Spleen (tissue), 11 donors: ENCODE measurements around the gene RELL1. TPM values are rescaled to one million over a fixed set of nuclear protein-coding genes. Genes with fewer than 3 reads are reported as not detected.

Source experiments
- DNase-seq: peaks from one replicate; pipeline ENCODE4 v3.0.0-alpha.2; 2020
- H3K27ac ChIP-seq, 8 donors: fragments of 200-600 bp; sonication (generic) in 7 of 8; 1 replicate in 4 of 8; 2 replicates in 4 of 8; pipeline versions ENCODE4 v1.5.0 to v1.8.0; 2016 to 2021; ENCODE audit warnings: inconsistent platforms in 4 of 8, mild to moderate bottlenecking in 4 of 8, moderate library complexity in 1 of 8
- H3K27me3 ChIP-seq, 7 donors: fragments of 200-600 bp; sonication (generic) in 6 of 7; replicated peaks in 1 of 7; 1 replicate in 4 of 7; 2 replicates in 3 of 7; pipeline versions ENCODE4 v1.5.0 to v1.8.0; 2016 to 2021; ENCODE audit warnings: inconsistent platforms in 3 of 7, mild to moderate bottlenecking in 1 of 7
- H3K36me3 ChIP-seq, 6 donors: fragments of 200-600 bp; sonication (generic) in 5 of 6; 1 replicate in 4 of 6; 2 replicates in 2 of 6; pipeline versions ENCODE4 v1.5.0 to v1.8.0; 2016 to 2021; ENCODE audit warnings: inconsistent platforms in 2 of 6
- H3K4me1 ChIP-seq, 6 donors: fragments of 200-600 bp; sonication (generic) in 5 of 6; 1 replicate in 3 of 6; 2 replicates in 3 of 6; pipeline versions ENCODE4 v1.5.0 to v1.8.0; 2016 to 2021; ENCODE audit warnings: inconsistent platforms in 3 of 6
- H3K4me3 ChIP-seq, 8 donors: fragments of 200-600 bp; sonication (generic) in 7 of 8; 1 replicate in 4 of 8; 2 replicates in 4 of 8; pipeline versions ENCODE4 v1.5.0 to v1.8.0; 2016 to 2021; ENCODE audit warnings: inconsistent platforms in 4 of 8, mild to moderate bottlenecking in 4 of 8, moderate library complexity in 2 of 8
- H3K9me3 ChIP-seq, 8 donors: fragments of 200-600 bp; sonication (generic) in 7 of 8; 1 replicate in 4 of 8; 2 replicates in 4 of 8; pipeline versions ENCODE4 v1.5.0 to v1.8.0; 2016 to 2021; ENCODE audit warnings: inconsistent platforms in 4 of 8
- POLR2A ChIP-seq, 3 donors: fragments of 450-650 bp; IDR thresholded peaks; one replicate each; pipeline ENCODE4 v1.5.1; 2017; ENCODE audit warnings: antibody characterized with exemption in 3 of 3, mild to moderate bottlenecking in 1 of 3
- POLR2AphosphoS5 ChIP-seq, 3 donors: sonication (generic); formaldehyde crosslinking; IDR thresholded peaks; one replicate each; pipeline ENCODE4 v1.5.1; 2017; ENCODE audit warnings: antibody characterized with exemption in 3 of 3
- WGBS, 5 donors: extraction: QIAGEN DNeasy Blood & Tissue Kit in 3 of 5; methylation state at CpG; one replicate each; pipeline versions ENCODE4 v1.1.5 to v1.1.7; 2013 to 2018; 5-methylcytosine and 5-hydroxymethylcytosine counted together
- intact Hi-C: fragments of 100-400 bp; cut with DNase I; formaldehyde crosslinking; loops from one replicate; pipeline ENCODE4 v1.15.0; 2023; ENCODE audit warnings: low total_unique reads
- polyA plus RNA-seq, 3 donors: library from polyadenylated mRNA; stranded (reverse); fragments of 200-250 nt; gene quantifications; one replicate each; pipeline ENCODE4 v1.2.1, GENCODE V29; 2013
- total RNA-seq, 7 donors: library from RNA; depleted of rRNA in 3 of 7; stranded (reverse); fragments of >200 nt in 3 of 7; fragmentation: NEBNext Ultra II Directional in 4 of 7; extraction: Animal tissue kit (Norgen Biotek cat#: 25700) in 4 of 7; gene quantifications; one replicate each; pipeline versions ENCODE4 v1.1.0 to v1.2.1, GENCODE V29; 2016 to 2021
- TF ChIP-seq, protein P1 (sequence below), 11 experiments: fragments of 200-600 bp in 7 of 11; fragments of 450-650 bp in 4 of 11; sonication (generic) in 4 of 11; IDR thresholded peaks in 8 of 11; conservative IDR thresholded peaks in 3 of 11; 1 replicate in 7 of 11; 2 replicates in 4 of 11; pipeline versions ENCODE4 v1.4.0 to v1.8.0; 2016 to 2021; ENCODE audit warnings: antibody characterized with exemption in 11 of 11, inconsistent platforms in 4 of 11, mild to moderate bottlenecking in 1 of 11
- donor health status: healthy with polysubstance abuse.
- donor health status: DM: no; HTN: no; CAD: no; lungs with moderate emphysema.
- donor health status: DM: no; HTN: no; CAD: no.
- donor health status: Bipolar disorder and iron deficiency.
- donor health status: healthy.
- donor health status: DM: no; HTN: no; CAD: no.
- donor health status: DM: yes; HTN: yes; CAD: no.

Gene RELL1
- total and polyA plus RNA-seq, 10 donors = 0.59 to 70.4 (median 42.6) TPM

GRCh38 chr4:37664696-37665095 is 21.5 kb downstream of the RELL1 start:
- intact Hi-C loops = no loop called here
- no peak for TF ChIP-seq POLR2AphosphoS5 (IDR thresholded peaks at IDR 0.05)
- TF ChIP-seq POLR2A (IDR thresholded peaks at IDR 0.05) = no peak
- TF ChIP-seq, protein P1, sequence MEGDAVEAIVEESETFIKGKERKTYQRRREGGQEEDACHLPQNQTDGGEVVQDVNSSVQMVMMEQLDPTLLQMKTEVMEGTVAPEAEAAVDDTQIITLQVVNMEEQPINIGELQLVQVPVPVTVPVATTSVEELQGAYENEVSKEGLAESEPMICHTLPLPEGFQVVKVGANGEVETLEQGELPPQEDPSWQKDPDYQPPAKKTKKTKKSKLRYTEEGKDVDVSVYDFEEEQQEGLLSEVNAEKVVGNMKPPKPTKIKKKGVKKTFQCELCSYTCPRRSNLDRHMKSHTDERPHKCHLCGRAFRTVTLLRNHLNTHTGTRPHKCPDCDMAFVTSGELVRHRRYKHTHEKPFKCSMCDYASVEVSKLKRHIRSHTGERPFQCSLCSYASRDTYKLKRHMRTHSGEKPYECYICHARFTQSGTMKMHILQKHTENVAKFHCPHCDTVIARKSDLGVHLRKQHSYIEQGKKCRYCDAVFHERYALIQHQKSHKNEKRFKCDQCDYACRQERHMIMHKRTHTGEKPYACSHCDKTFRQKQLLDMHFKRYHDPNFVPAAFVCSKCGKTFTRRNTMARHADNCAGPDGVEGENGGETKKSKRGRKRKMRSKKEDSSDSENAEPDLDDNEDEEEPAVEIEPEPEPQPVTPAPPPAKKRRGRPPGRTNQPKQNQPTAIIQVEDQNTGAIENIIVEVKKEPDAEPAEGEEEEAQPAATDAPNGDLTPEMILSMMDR (IDR thresholded peaks at IDR 0.05 in 8 of 11, conservative IDR thresholded peaks at IDR 0.05 in 3 of 11) = no peak
- H3K9me3 ChIP-seq = no peaks in the 10 kb centered on the region
- H3K4me1 ChIP-seq = peaks cover 28 to 81% (median 49%) of the 10 kb centered on the region in 6 donors
- H3K27ac ChIP-seq = peak overlapping the region in 7 of 8 donors; percentile 28 to 79 (median 66)
- no peak for DNase-seq
- H3K27me3 ChIP-seq = no peaks in the 10 kb centered on the region
- no peaks in the 10 kb centered on the region for H3K36me3 ChIP-seq
- 76 to 89% (median 82%) methylated on average over 5 of the region's 5 CpGs for WGBS, 5 donors
- H3K4me3 ChIP-seq = no peak overlapping the region

DNA sequence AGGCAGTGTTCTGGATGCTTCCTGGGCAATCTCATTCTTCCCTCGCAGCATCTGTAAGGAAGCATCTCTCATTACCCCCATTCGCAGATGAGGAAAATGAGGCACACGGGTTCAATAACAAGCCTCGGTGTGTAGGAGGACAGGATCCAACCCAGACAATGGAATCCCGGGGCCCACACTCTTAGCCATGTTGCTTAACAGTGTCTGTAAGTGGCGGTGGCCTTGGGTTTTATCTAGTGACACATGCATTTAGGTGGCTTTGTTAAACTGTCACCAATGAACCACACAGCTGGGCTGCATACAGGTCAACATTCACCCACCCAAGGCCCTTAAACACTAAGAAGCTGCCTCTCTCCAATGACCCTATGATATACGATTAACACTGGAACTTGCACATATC is 22.6 kb downstream of the RELL1 start:
- TF ChIP-seq POLR2AphosphoS5 (IDR thresholded peaks at IDR 0.05) (no peak), POLR2A (IDR thresholded peaks at IDR 0.05) (no peak)
- TF ChIP-seq, protein P1 (IDR thresholded peaks at IDR 0.05 in 8 of 11, conservative IDR thresholded peaks at IDR 0.05 in 3 of 11) = no peak
- intact Hi-C loops = no loop called here

GRCh38 chr4:37662861-37663390 is 23.2 kb downstream of the RELL1 start:
- Histone ChIP-seq H3K36me3 (no peaks in the 10 kb centered on the region), H3K4me3 (no peak overlapping the region), H3K27ac (peak overlapping the region in 7 of 8 donors; percentile 48 to 72 (median 55)), H3K27me3 (no peaks in the 10 kb centered on the region), H3K4me1 (peaks cover 28 to 84% (median 52%) of the 10 kb centered on the region in 6 donors), H3K9me3 (no peaks in the 10 kb centered on the region)
- DNase-seq = no peak
- intact Hi-C loops = no loop called here
- TF ChIP-seq, protein P1 (IDR thresholded peaks at IDR 0.05 in 8 of 11, conservative IDR thresholded peaks at IDR 0.05 in 3 of 11) = no peak
- TF ChIP-seq POLR2AphosphoS5 (IDR thresholded peaks at IDR 0.05) (no peak), POLR2A (IDR thresholded peaks at IDR 0.05) (no peak)
- WGBS, 5 donors = 54 to 75% (median 67%) methylated on average over 5 of the region's 5 CpGs

More for the DNA sequence above, 22.6 kb downstream of the RELL1 start:
- Histone ChIP-seq H3K36me3 (no peaks in the 10 kb centered on the region), H3K27me3 (no peaks in the 10 kb centered on the region), H3K4me3 (no peak overlapping the region), H3K9me3 (no peaks in the 10 kb centered on the region), H3K27ac (peak overlapping the region in 7 of 8 donors; percentile 48 to 72 (median 55)), H3K4me1 (peaks cover 28 to 86% (median 52%) of the 10 kb centered on the region in 6 donors)
- no peak for DNase-seq
- 65 to 82% (median 78%) methylated on average over 7 of the region's 7 CpGs for WGBS, 5 donors

DNA sequence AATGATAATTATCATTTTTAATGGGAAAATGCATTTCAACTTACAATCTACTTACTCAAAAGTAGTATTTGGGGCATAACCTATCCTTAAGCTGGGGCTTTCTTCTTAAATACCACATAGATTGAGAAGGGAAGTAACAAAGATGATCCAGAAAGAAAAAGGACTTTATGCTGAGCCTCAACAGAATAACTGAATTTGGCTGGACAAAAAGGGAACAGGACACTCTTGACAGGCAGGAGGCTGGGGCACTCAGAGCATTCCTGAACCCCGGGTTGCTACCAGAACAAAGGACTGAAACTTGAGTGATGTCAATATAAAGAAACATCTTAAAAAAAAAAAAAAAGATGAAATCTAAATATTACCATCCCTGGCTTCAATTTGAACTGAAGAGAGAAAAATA is 23.9 kb downstream of the RELL1 start:
- Histone ChIP-seq H3K36me3 (peaks cover 0 to under 1% (median 0%) of the 10 kb centered on the region in 6 donors), H3K27me3 (no peaks in the 10 kb centered on the region), H3K27ac (peak overlapping the region in 6 of 8 donors; percentile 14 to 71 (median 54)), H3K4me1 (peaks cover 24 to 77% (median 46%) of the 10 kb centered on the region in 6 donors), H3K9me3 (peaks cover 0 to 7% (median 3%) of the 10 kb centered on the region in 8 donors), H3K4me3 (no peak overlapping the region)
- 24 to 42% (median 33%) methylated on average over 1 of the region's 1 CpG for WGBS, 5 donors
- intact Hi-C loops = no loop called here
- TF ChIP-seq, protein P1 (IDR thresholded peaks at IDR 0.05 in 8 of 11, conservative IDR thresholded peaks at IDR 0.05 in 3 of 11) = no peak
- no peak for TF ChIP-seq POLR2A (IDR thresholded peaks at IDR 0.05)
- TF ChIP-seq POLR2AphosphoS5 (IDR thresholded peaks at IDR 0.05) = no peak
- no peak for DNase-seq
